Transverse colon (tissue), 4 donors: ENCODE measurements around the gene IL1RL2. TPM values are rescaled to one million over a fixed set of nuclear protein-coding genes. Genes with fewer than 3 reads are reported as not detected.

ENCODE experiments used
- DNase-seq: peaks from one replicate; pipeline ENCODE4 v3.0.0-alpha.2; 2019
- H3K27ac ChIP-seq, 4 donors: fragments of 200-600 bp; sonication (generic); 2 replicates each; pipeline ENCODE4 v1.5.1; 2016 to 2018; ENCODE audit warnings: inconsistent platforms in 4 of 4
- H3K27me3 ChIP-seq: fragments of 200-600 bp; sonication (generic); 2 replicates; pipeline ENCODE4 v1.5.1; 2017; ENCODE audit warnings: inconsistent platforms
- H3K36me3 ChIP-seq, 4 donors: fragments of 200-600 bp; sonication (generic); 2 replicates each; pipeline ENCODE4 v1.5.1; 2017 to 2019; ENCODE audit warnings: inconsistent platforms in 4 of 4
- H3K4me1 ChIP-seq, 4 donors: fragments of 200-600 bp; sonication (generic); 2 replicates each; pipeline ENCODE4 v1.5.1; 2017 to 2020; ENCODE audit warnings: inconsistent platforms in 4 of 4
- H3K4me3 ChIP-seq, 4 donors: fragments of 200-600 bp; sonication (generic); 1 replicate in 1 of 4; 2 replicates in 3 of 4; pipeline versions ENCODE4 v1.5.1 to v1.6.1; 2017 to 2019; ENCODE audit warnings: inconsistent platforms in 4 of 4
- H3K9me3 ChIP-seq, 2 donors: fragments of 200-600 bp; sonication (generic); 2 replicates each; pipeline ENCODE4 v1.5.1; 2017 to 2019; ENCODE audit warnings: inconsistent platforms in 2 of 2
- EP300 ChIP-seq: sonication (generic); formaldehyde crosslinking; IDR thresholded peaks from one replicate; pipeline ENCODE4 v1.6.1; 2017; ENCODE audit warnings: antibody characterized with exemption, low read depth
- POLR2A ChIP-seq: fragments of 450-650 bp; IDR thresholded peaks from one replicate; pipeline ENCODE4 v1.6.1; 2016; ENCODE audit warnings: antibody characterized with exemption, mild to moderate bottlenecking, moderate library complexity
- POLR2AphosphoS5 ChIP-seq, 3 donors: sonication (generic); formaldehyde crosslinking; IDR thresholded peaks; one replicate each; pipeline ENCODE4 v1.6.1; 2016; ENCODE audit warnings: antibody characterized with exemption in 3 of 3
- WGBS, 2 donors: methylation state at CpG; one replicate each; pipeline ENCODE4 v1.1.5; 2018; ENCODE audit warnings: low coverage in 1 of 2; 5-methylcytosine and 5-hydroxymethylcytosine counted together
- in situ Hi-C, 4 donors: fragments of 200-750 bp; cut with MboI; loops; one replicate each; pipeline versions ENCODE4 v1.15.0 to v1.15.1; 2017; ENCODE audit warnings: low sequenced_read_pairs in 3 of 4, low pct_ligation_motif_present in 1 of 4, low pct_unique_long_range_greater_than_20kb in 1 of 4
- intact Hi-C: fragments of 100-400 bp; cut with DNase I; formaldehyde crosslinking; loops from one replicate; pipeline ENCODE4 v1.15.1; 2023; ENCODE audit warnings: low total_unique reads
- total RNA-seq, 4 donors: library from RNA; depleted of rRNA; stranded (reverse); fragments of >200 nt; gene quantifications; one replicate each; pipeline ENCODE4 v1.1.0, GENCODE V29; 2016
- TF ChIP-seq, protein P1 (sequence below), 5 experiments: fragments of 200-600 bp in 3 of 5; fragments of 450-650 bp in 2 of 5; sonication (generic) in 3 of 5; IDR thresholded peaks; 1 replicate in 2 of 5; 2 replicates in 3 of 5; pipeline ENCODE4 v1.5.1; 2016 to 2017; ENCODE audit warnings: antibody characterized with exemption in 5 of 5, inconsistent platforms in 3 of 5, mild to moderate bottlenecking in 2 of 5, moderate library complexity in 1 of 5

Gene IL1RL2
- total RNA-seq, 4 donors from 2014 or later: 1.5 to 1.9 TPM; not detected in 2

DNA sequence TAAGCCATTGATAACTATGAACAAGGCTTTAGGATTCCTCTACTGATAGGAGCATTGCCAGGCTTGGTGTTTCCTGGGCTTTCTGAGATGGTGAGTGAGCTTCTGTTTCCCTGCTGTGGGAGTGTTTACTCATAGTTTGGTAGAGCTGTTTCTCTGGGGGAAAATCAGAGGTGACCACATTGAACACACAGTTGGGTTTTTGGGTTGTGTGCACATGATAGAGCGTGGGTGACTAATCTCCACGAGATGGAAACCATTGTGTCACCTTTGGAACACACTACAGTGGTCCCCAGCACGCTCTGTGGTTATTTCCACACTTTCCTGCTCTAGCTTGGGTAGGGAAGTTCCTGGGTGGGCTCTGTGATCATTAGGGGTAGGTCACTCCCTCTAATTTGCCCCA lies 38.9 kb upstream of the IL1RL2 start:
- Histone ChIP-seq H3K27me3 (no peaks in the 10 kb centered on the region), H3K27ac (peak overlapping the region; percentile 7 to 54 (median 14)), H3K4me1 (peaks cover 0 to 5% (median 0%) of the 10 kb centered on the region in 4 donors), H3K4me3 (no peak overlapping the region), H3K9me3 (peaks cover 0 to 8% of the 10 kb centered on the region in 2 donors), H3K36me3 (no peaks in the 10 kb centered on the region)
- DNase-seq: no peak
- in situ Hi-C loops: loop anchor here in 1 of 4 donors (10.0 kb wide), 1 partner anchor 123 kb away; no protein-coding TSS in a partner anchor
- 74% methylated on average over 3 of the region's 3 CpGs; no CpG with 5 or more reads in 1 of the 2 donors for WGBS, 2 donors
- intact Hi-C loops: loop anchor here (10.0 kb wide), 1 partner anchor 263 kb away; no protein-coding TSS in a partner anchor
- peak in 2 of 3 donors; percentile 32 to 37 for TF ChIP-seq POLR2AphosphoS5 (IDR thresholded peaks at IDR 0.05)
- TF ChIP-seq, protein P1, sequence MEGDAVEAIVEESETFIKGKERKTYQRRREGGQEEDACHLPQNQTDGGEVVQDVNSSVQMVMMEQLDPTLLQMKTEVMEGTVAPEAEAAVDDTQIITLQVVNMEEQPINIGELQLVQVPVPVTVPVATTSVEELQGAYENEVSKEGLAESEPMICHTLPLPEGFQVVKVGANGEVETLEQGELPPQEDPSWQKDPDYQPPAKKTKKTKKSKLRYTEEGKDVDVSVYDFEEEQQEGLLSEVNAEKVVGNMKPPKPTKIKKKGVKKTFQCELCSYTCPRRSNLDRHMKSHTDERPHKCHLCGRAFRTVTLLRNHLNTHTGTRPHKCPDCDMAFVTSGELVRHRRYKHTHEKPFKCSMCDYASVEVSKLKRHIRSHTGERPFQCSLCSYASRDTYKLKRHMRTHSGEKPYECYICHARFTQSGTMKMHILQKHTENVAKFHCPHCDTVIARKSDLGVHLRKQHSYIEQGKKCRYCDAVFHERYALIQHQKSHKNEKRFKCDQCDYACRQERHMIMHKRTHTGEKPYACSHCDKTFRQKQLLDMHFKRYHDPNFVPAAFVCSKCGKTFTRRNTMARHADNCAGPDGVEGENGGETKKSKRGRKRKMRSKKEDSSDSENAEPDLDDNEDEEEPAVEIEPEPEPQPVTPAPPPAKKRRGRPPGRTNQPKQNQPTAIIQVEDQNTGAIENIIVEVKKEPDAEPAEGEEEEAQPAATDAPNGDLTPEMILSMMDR (IDR thresholded peaks at IDR 0.05): no peak

DNA sequence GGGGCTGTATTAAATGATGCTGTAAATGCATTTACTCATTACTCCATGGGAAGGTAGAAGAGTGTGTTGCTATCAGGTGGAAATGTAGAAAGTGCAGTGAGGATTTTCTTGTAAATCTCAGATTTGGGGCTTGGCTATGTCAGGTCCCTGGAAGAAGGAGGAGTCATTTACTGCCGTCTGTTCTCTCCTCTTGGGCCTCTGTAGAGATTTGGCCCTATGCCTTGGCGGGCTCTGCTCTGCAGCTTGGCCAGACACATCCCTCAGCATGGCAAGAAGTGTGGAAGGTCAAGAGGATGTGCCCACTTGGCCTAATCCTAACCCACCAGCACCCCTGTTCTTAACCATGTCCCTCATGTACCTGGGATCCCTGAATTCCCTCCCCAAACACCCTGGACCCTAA lies 37.6 kb upstream of the IL1RL2 start:
- in situ Hi-C loops: loop anchor here in 1 of 4 donors (10.0 kb wide), 1 partner anchor 124 kb away; no protein-coding TSS in a partner anchor

DNA sequence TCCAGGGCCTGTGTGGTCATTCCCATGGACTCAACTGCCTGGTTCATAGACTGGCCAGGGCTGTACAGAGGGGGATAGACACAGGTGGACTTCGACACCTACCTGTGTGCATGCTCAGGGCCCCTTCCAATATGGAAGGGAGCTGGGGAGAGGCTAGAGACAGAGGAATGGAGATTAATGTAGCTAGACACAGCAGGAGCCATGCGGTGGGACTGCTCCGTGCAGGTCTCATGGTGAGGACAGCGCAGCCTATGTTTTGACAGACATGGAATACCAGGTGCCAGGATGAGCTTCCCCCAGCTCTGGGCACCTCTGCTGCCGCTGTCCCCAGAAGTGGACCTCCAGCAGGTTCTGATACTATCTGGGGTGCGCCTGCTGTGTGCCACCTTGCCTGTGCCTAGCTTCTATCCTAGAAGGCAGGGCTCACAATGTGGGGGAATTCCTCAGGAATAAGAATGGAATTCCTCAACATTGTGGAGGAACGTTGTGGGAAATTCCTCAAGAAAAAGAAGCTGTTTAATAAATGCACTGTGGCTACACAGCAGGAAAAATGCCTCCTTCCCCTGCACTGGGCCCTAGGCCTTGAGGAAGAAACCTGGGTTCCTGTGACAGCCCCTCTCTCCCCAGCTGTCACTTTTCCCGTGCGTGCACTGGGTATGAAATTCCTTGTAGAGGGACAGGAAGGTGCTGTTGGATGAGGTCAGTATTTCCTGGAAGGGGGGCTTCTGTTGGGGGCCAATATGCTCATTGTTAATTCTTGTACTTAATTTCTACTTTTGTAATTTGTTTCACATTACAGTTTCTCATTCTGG lies 37.0 kb upstream of the IL1RL2 start:
- in situ Hi-C loops: loop anchor here in 3 of 4 donors (10.0 to 25.0 kb wide), 3 partner anchors 113 to 138 kb away; no protein-coding TSS in a partner anchor
- WGBS, 2 donors: 79% methylated on average over 9 of the region's 9 CpGs; no CpG with 5 or more reads in 1 of the 2 donors
- H3K4me1 ChIP-seq: no peaks in the 10 kb centered on the region
- intact Hi-C loops: loop anchor here (10.0 kb wide), 1 partner anchor 265 kb away; no protein-coding TSS in a partner anchor
- H3K36me3 ChIP-seq: peaks cover 0 to 9% (median 0%) of the 10 kb centered on the region in 4 donors
- DNase-seq: no peak
- no peak overlapping the region for H3K4me3 ChIP-seq
- H3K9me3 ChIP-seq: peaks cover 0 to 8% of the 10 kb centered on the region in 2 donors
- peak overlapping the region in 3 of 4 donors; percentile 18 to 39 (median 36) for H3K27ac ChIP-seq
- no peaks in the 10 kb centered on the region for H3K27me3 ChIP-seq
- TF ChIP-seq POLR2A (no peak), POLR2AphosphoS5 (IDR thresholded peaks at IDR 0.05) (no peak), EP300 (no peak)
- TF ChIP-seq, protein P1 (IDR thresholded peaks at IDR 0.05): no peak

More for the DNA sequence above, 37.6 kb upstream of the IL1RL2 start:
- WGBS, 2 donors: 78% methylated on average over 2 of the region's 2 CpGs; no CpG with 5 or more reads in 1 of the 2 donors
- H3K4me3 ChIP-seq: no peak overlapping the region
- H3K4me1 ChIP-seq: no peaks in the 10 kb centered on the region
- no peak for DNase-seq
- peak overlapping the region in 3 of 4 donors; percentile 18 to 39 (median 36) for H3K27ac ChIP-seq
- TF ChIP-seq, protein P1 (IDR thresholded peaks at IDR 0.05): no peak
- TF ChIP-seq POLR2AphosphoS5 (IDR thresholded peaks at IDR 0.05) (no peak), POLR2A (no peak)
- peaks cover 0 to 5% (median 0%) of the 10 kb centered on the region in 4 donors for H3K36me3 ChIP-seq
- H3K9me3 ChIP-seq: peaks cover 0 to 8% of the 10 kb centered on the region in 2 donors
- intact Hi-C loops: loop anchor here (10.0 kb wide), 1 partner anchor 264 kb away; no protein-coding TSS in a partner anchor
- no peaks in the 10 kb centered on the region for H3K27me3 ChIP-seq

DNA sequence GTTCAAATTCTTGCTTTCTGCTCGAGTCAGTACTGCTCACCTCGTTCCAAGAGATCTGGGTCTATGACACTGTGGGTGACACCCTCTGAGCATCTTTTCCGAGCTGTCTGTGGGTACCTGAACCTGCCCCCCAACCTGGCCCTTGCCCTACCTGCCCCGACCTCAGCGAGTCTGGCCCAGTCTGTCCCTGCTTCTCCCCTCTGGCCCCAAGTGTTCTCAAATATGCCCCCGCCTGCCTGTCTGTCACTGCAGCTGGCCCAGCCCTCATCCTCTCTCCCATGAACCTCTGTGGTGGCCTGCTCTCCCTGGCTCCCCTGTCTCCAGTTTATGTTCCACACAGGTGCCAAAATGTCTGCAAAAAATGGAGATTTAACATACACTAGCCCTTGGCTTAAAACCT lies 32.5 kb upstream of the IL1RL2 start:
- Histone ChIP-seq H3K9me3 (no peaks in the 10 kb centered on the region), H3K36me3 (peaks cover 0 to 9% (median 0%) of the 10 kb centered on the region in 4 donors), H3K27ac (peak overlapping the region in 1 of 4 donors; percentile 65), H3K4me3 (no peak overlapping the region), H3K27me3 (no peaks in the 10 kb centered on the region), H3K4me1 (no peaks in the 10 kb centered on the region)
- 82 to 94% methylated on average over 2 to 6 of the region's 6 CpGs for WGBS, 2 donors
- TF ChIP-seq POLR2AphosphoS5 (IDR thresholded peaks at IDR 0.05) (no peak), EP300 (no peak), POLR2A (no peak)
- TF ChIP-seq, protein P1 (IDR thresholded peaks at IDR 0.05): no peak
- intact Hi-C loops: no loop called here
- in situ Hi-C loops: loop anchor here in 2 of 4 donors (25.0 kb wide), 2 partner anchors 117 to 142 kb away; no protein-coding TSS in a partner anchor
- no peak for DNase-seq
